Astrocyte (in vitro differentiated cells and primary cell): ENCODE measurements around the gene GPBAR1.

Source experiments
- CTCF ChIP-seq: IDR thresholded peaks from 2 replicates; pipeline ENCODE4 v1.5.1; 2011; ENCODE audit warnings: low read depth, mild to moderate bottlenecking, inconsistent platforms, low read length, moderate library complexity; ENCODE audit not compliant: insufficient read depth
- EZH2 ChIP-seq: IDR thresholded peaks from 2 replicates; pipeline ENCODE4 v1.6.1; 2012; ENCODE audit warnings: mild to moderate bottlenecking, low read length, inconsistent platforms; ENCODE audit not compliant: insufficient read depth

GRCh38 chr2:218313356-218313755, 52.5 kb downstream of the GPBAR1 start:
- TF ChIP-seq CTCF (no peak), EZH2 (no peak)
